Measurements from ENCODE around the gene ELL. TPM values are rescaled to one million over a fixed set of nuclear protein-coding genes. Genes with fewer than 3 reads are reported as not detected.

ELL gene
- polyA plus RNA-seq, 1 of the 3 experiments (the other 2 are of a cell fraction), result 7.4 TPM

DNA sequence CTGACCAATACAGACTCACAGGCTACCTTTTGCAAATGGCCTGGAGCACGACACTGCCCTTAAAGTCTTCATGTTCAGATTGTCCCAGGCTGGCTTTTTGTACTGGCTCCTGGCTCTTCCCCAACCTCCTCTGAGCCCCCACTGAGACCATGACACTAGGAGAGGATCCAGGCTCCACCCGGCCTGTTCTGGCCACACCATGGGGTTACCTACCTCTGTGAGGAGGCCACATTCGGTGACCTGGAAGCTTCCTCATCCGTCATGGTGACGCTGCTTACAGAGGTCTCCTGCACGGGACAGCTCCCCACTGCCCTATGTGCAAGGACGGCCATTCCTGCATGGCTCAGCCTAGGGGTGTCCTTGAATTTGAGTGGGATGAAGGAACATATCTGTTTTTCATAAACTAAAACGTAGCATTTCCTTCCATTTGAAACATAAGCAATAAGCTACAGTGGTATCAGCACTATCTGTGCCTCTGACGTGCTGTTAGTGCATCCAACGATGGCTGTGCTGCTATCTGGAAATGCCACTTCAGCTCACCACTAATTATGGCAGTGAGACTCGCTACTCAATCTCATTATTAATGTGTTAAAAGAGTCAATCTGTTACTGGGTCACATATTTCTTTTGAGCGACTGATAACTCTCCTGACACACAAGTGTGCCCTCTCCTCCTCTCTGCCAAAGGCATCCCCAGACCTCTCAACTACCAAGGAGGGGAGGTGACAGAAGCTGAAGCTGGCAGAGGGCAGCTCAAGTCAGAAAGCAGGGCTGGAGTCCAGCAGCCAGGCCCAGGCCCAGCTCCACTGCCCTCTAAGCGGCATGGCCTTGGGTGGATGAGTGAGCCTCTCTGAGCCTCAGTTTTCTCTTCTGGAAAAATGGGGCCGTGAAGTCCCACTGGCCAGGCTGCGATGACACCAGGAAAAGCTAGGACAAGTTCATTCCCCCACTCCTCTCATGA, 29.6 kb downstream of the ELL start:
- DNase-seq, result no peak
- ChIA-PET CTCF (interaction anchor here (0.7 to 3.5 kb wide), 8 partner anchors 9 to 356 kb away, joined by 3 to 14 read pairs (median 4); no protein-coding TSS in a partner anchor), POLR2A (interaction anchor here (0.6 kb wide), 1 partner anchor 35 kb away, joined by 4 read pairs; no protein-coding TSS in a partner anchor)
- H4K20me1 ChIP-seq (ENCODE audit: insufficient read depth), result peaks cover 96% of the 10 kb centered on the region
- H3K4me2 ChIP-seq, result no peak overlapping the region
- H3K36me3 ChIP-seq (replicated peaks in 1 of 2; ENCODE audit: control insufficient read depth in 1 of 2, insufficient read depth in 2 of 2, low read length in 1 of 2), result no peaks in the 10 kb centered on the region
- no peak overlapping the region for H3K9ac ChIP-seq
- no peaks in the 10 kb centered on the region for H3K9me3 ChIP-seq
- no peak overlapping the region for H3K4me3 ChIP-seq (ENCODE audit: low read depth in 2 of 2, low read length in 1 of 2)
- 86% methylated on average over 15 of the region's 15 CpGs for WGBS (ENCODE audit: low lambda C conversion rate)
- H3K4me1 ChIP-seq (ENCODE audit: control insufficient read depth in 1 of 2, insufficient read depth in 2 of 2, low read depth in 1 of 2, low read length in 1 of 2), result peaks cover 11 to 69% of the 10 kb centered on the region in 2 experiments; a peak in 2 of 4 replicates
- H3K9me2 ChIP-seq, result no peaks in the 10 kb centered on the region
- H3K27me3 ChIP-seq (ENCODE audit: insufficient read depth), result no peaks in the 10 kb centered on the region
- peaks cover 4% of the 10 kb centered on the region for H3F3A ChIP-seq (replicated peaks; ENCODE audit: insufficient read depth)
- peak overlapping the region in 1 of 2 experiments; percentile 45; a peak in 1 of 4 replicates for H3K27ac ChIP-seq (ENCODE audit: low read depth in 2 of 2, low read length in 1 of 2)
- TF ChIP-seq POLR2AphosphoS5 (IDR thresholded peaks at IDR 0.05; ENCODE audit: low read depth, low read length) (no peak), SIN3A (IDR thresholded peaks at IDR 0.05; ENCODE audit: borderline replicate concordance, low read depth, low read length) (no peak), MXI1 (IDR thresholded peaks at IDR 0.05; ENCODE audit: low read depth, low read length) (no peak), RFX5 (IDR thresholded peaks at IDR 0.05; ENCODE audit: low read length) (no peak), CHD2 (IDR thresholded peaks at IDR 0.05; ENCODE audit: low read length, partially characterized antibody) (no peak), YY1 (IDR thresholded peaks at IDR 0.05; ENCODE audit: low read depth) (no peak), JUND (IDR thresholded peaks at IDR 0.05) (no peak), EP300 (IDR thresholded peaks at IDR 0.05; ENCODE audit: borderline replicate concordance in 1 of 2, low read depth in 1 of 2, low read length in 1 of 2) (no peak), TAF1 (IDR thresholded peaks at IDR 0.05; ENCODE audit: borderline replicate concordance, low read depth, low read length) (no peak), FOXM1 (IDR thresholded peaks at IDR 0.05; ENCODE audit: low read depth) (no peak), SMC3 (IDR thresholded peaks at IDR 0.05; ENCODE audit: low read depth, low read length) (no peak), NFIC (IDR thresholded peaks at IDR 0.05; ENCODE audit: borderline replicate concordance) (no peak)
- TF ChIP-seq, protein P1, sequence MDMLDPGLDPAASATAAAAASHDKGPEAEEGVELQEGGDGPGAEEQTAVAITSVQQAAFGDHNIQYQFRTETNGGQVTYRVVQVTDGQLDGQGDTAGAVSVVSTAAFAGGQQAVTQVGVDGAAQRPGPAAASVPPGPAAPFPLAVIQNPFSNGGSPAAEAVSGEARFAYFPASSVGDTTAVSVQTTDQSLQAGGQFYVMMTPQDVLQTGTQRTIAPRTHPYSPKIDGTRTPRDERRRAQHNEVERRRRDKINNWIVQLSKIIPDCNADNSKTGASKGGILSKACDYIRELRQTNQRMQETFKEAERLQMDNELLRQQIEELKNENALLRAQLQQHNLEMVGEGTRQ (IDR thresholded peaks at IDR 0.05; ENCODE audit: borderline replicate concordance, low read depth, low read length), result no peak
- TF ChIP-seq, protein P2, sequence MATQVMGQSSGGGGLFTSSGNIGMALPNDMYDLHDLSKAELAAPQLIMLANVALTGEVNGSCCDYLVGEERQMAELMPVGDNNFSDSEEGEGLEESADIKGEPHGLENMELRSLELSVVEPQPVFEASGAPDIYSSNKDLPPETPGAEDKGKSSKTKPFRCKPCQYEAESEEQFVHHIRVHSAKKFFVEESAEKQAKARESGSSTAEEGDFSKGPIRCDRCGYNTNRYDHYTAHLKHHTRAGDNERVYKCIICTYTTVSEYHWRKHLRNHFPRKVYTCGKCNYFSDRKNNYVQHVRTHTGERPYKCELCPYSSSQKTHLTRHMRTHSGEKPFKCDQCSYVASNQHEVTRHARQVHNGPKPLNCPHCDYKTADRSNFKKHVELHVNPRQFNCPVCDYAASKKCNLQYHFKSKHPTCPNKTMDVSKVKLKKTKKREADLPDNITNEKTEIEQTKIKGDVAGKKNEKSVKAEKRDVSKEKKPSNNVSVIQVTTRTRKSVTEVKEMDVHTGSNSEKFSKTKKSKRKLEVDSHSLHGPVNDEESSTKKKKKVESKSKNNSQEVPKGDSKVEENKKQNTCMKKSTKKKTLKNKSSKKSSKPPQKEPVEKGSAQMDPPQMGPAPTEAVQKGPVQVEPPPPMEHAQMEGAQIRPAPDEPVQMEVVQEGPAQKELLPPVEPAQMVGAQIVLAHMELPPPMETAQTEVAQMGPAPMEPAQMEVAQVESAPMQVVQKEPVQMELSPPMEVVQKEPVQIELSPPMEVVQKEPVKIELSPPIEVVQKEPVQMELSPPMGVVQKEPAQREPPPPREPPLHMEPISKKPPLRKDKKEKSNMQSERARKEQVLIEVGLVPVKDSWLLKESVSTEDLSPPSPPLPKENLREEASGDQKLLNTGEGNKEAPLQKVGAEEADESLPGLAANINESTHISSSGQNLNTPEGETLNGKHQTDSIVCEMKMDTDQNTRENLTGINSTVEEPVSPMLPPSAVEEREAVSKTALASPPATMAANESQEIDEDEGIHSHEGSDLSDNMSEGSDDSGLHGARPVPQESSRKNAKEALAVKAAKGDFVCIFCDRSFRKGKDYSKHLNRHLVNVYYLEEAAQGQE (IDR thresholded peaks at IDR 0.05; ENCODE audit: low read depth, low read length), result no peak
- TF ChIP-seq, protein P3, sequence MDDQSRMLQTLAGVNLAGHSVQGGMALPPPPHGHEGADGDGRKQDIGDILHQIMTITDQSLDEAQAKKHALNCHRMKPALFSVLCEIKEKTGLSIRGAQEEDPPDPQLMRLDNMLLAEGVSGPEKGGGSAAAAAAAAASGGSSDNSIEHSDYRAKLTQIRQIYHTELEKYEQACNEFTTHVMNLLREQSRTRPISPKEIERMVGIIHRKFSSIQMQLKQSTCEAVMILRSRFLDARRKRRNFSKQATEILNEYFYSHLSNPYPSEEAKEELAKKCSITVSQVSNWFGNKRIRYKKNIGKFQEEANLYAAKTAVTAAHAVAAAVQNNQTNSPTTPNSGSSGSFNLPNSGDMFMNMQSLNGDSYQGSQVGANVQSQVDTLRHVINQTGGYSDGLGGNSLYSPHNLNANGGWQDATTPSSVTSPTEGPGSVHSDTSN (IDR thresholded peaks at IDR 0.05), result no peak
- peaks cover 88% of the 10 kb centered on the region for H3K79me2 ChIP-seq (ENCODE audit: insufficient read depth)
- no peak overlapping the region for H2AFZ ChIP-seq (ENCODE audit: low read depth)
